Activated naive CD8-positive, alpha-beta T cell treated with anti-CD3 and anti-CD28 coated beads, Interleukin-2, amount 50 U/mL, for 24 hours (primary cell): ENCODE measurements around the gene COL23A1.

Source experiments
- ATAC-seq: fragments of 150-1000 bp; cut with Tn5 transposase; one replicate; pipeline ENCODE4 v1.10.0; 2021
- DNase-seq: peaks from one replicate; pipeline ENCODE4 v3.0.0; 2021
- H3K27ac Mint-ChIP-seq: one replicate; pipeline ENCODE4 v1.8.0; 2021; ENCODE audit warnings: mild to moderate bottlenecking, mixed read lengths
- H3K27me3 Mint-ChIP-seq: one replicate; pipeline ENCODE4 v1.8.0; 2021; ENCODE audit warnings: mixed read lengths
- H3K36me3 Mint-ChIP-seq: one replicate; pipeline ENCODE4 v1.8.0; 2021; ENCODE audit warnings: low read depth, mixed read lengths
- H3K4me1 Mint-ChIP-seq: one replicate; pipeline ENCODE4 v1.8.0; 2021; ENCODE audit warnings: mixed read lengths
- H3K4me3 Mint-ChIP-seq: one replicate; pipeline ENCODE4 v1.8.0; 2021; ENCODE audit warnings: mild to moderate bottlenecking, moderate library complexity, mixed read lengths
- H3K9me3 Mint-ChIP-seq: one replicate; pipeline ENCODE4 v1.8.0; 2021; ENCODE audit warnings: mixed read lengths

Gene COL23A1

GRCh38 chr5:178221853-178222252 lies 368.3 kb downstream of the COL23A1 start:
- peak; percentile 9 for ATAC-seq
- H3K27me3 Mint-ChIP-seq, result no peaks in the 10 kb centered on the region
- H3K9me3 Mint-ChIP-seq, result no peaks in the 10 kb centered on the region
- DNase-seq, result no peak
- no peak overlapping the region for H3K4me3 Mint-ChIP-seq
- H3K4me1 Mint-ChIP-seq, result peaks cover 13% of the 10 kb centered on the region
- no peak overlapping the region for H3K27ac Mint-ChIP-seq
- H3K36me3 Mint-ChIP-seq, result peaks cover 54% of the 10 kb centered on the region

GRCh38 chr5:178221282-178221681 lies 368.9 kb downstream of the COL23A1 start:
- Mint-ChIP-seq H3K27ac (no peak overlapping the region), H3K4me3 (no peak overlapping the region), H3K36me3 (peaks cover 55% of the 10 kb centered on the region), H3K9me3 (no peaks in the 10 kb centered on the region), H3K4me1 (peaks cover 13% of the 10 kb centered on the region), H3K27me3 (no peaks in the 10 kb centered on the region)
- DNase-seq (no peak), ATAC-seq (no peak)

GRCh38 chr5:178218827-178219226 lies 371.4 kb downstream of the COL23A1 start:
- Mint-ChIP-seq H3K4me3 (no peak overlapping the region), H3K4me1 (peaks cover 15% of the 10 kb centered on the region), H3K36me3 (peaks cover 57% of the 10 kb centered on the region), H3K9me3 (no peaks in the 10 kb centered on the region), H3K27me3 (no peaks in the 10 kb centered on the region), H3K27ac (no peak overlapping the region)
- ATAC-seq (no peak), DNase-seq (no peak)

GRCh38 chr5:178218237-178218776 lies 371.9 kb downstream of the COL23A1 start:
- Mint-ChIP-seq H3K27ac (no peak overlapping the region), H3K27me3 (no peaks in the 10 kb centered on the region), H3K4me3 (no peak overlapping the region), H3K9me3 (no peaks in the 10 kb centered on the region), H3K4me1 (peaks cover 16% of the 10 kb centered on the region), H3K36me3 (peaks cover 59% of the 10 kb centered on the region)
- DNase-seq (no peak), ATAC-seq (no peak)

- H3K27me3 Mint-ChIP-seq, result no peaks in the 10 kb centered on the region
- no peaks in the 10 kb centered on the region for H3K9me3 Mint-ChIP-seq
- no peak for DNase-seq
- H3K36me3 Mint-ChIP-seq, result peaks cover 67% of the 10 kb centered on the region
- H3K4me3 Mint-ChIP-seq, result no peak overlapping the region
- peak overlapping the region; percentile 6 for H3K27ac Mint-ChIP-seq
- ATAC-seq, result no peak
- peaks cover 13% of the 10 kb centered on the region for H3K4me1 Mint-ChIP-seq
Measured at GRCh38 chr5:178216779-178217178, 373.4 kb downstream of the COL23A1 start.

- peaks cover 68% of the 10 kb centered on the region for H3K36me3 Mint-ChIP-seq
- DNase-seq, result no peak
- H3K4me3 Mint-ChIP-seq, result no peak overlapping the region
- no peaks in the 10 kb centered on the region for H3K27me3 Mint-ChIP-seq
- H3K27ac Mint-ChIP-seq, result peak overlapping the region; percentile 6
- no peak for ATAC-seq
- H3K4me1 Mint-ChIP-seq, result peaks cover 8% of the 10 kb centered on the region
- H3K9me3 Mint-ChIP-seq, result no peaks in the 10 kb centered on the region
Measured at GRCh38 chr5:178216088-178216534, 374.1 kb downstream of the COL23A1 start.

GRCh38 chr5:178215280-178216002 lies 374.8 kb downstream of the COL23A1 start:
- Mint-ChIP-seq H3K9me3 (no peaks in the 10 kb centered on the region), H3K36me3 (peaks cover 70% of the 10 kb centered on the region), H3K27ac (peak overlapping the region; percentile 42), H3K27me3 (no peaks in the 10 kb centered on the region), H3K4me1 (peaks cover 7% of the 10 kb centered on the region), H3K4me3 (peak overlapping the region; percentile 42)
- no peak for ATAC-seq
- DNase-seq, result no peak

GRCh38 chr5:178214160-178214803 lies 375.9 kb downstream of the COL23A1 start:
- DNase-seq (no peak), ATAC-seq (no peak)
- Mint-ChIP-seq H3K27me3 (no peaks in the 10 kb centered on the region), H3K4me3 (peak overlapping the region; percentile 37), H3K4me1 (peaks cover 16% of the 10 kb centered on the region), H3K27ac (peak overlapping the region; percentile 75), H3K36me3 (peaks cover 76% of the 10 kb centered on the region), H3K9me3 (no peaks in the 10 kb centered on the region)

- H3K4me1 Mint-ChIP-seq, result peaks cover 20% of the 10 kb centered on the region
- H3K27ac Mint-ChIP-seq, result peak overlapping the region; percentile 75
- no peaks in the 10 kb centered on the region for H3K9me3 Mint-ChIP-seq
- ATAC-seq (no peak), DNase-seq (no peak)
- no peaks in the 10 kb centered on the region for H3K27me3 Mint-ChIP-seq
- H3K36me3 Mint-ChIP-seq, result peaks cover 78% of the 10 kb centered on the region
- peak overlapping the region; percentile 37 for H3K4me3 Mint-ChIP-seq
Measured at GRCh38 chr5:178213748-178214151, 376.4 kb downstream of the COL23A1 start.

GRCh38 chr5:178213003-178213461 lies 377.2 kb downstream of the COL23A1 start:
- peaks cover 23% of the 10 kb centered on the region for H3K4me1 Mint-ChIP-seq
- H3K27ac Mint-ChIP-seq, result peak overlapping the region; percentile 75
- DNase-seq, result no peak
- H3K9me3 Mint-ChIP-seq, result no peaks in the 10 kb centered on the region
- ATAC-seq, result peak; percentile 5
- peaks cover 80% of the 10 kb centered on the region for H3K36me3 Mint-ChIP-seq
- H3K27me3 Mint-ChIP-seq, result no peaks in the 10 kb centered on the region
- H3K4me3 Mint-ChIP-seq, result no peak overlapping the region

GRCh38 chr5:178212241-178213002 lies 377.8 kb downstream of the COL23A1 start:
- peaks cover 29% of the 10 kb centered on the region for H3K4me1 Mint-ChIP-seq
- H3K36me3 Mint-ChIP-seq, result peaks cover 86% of the 10 kb centered on the region
- peak; percentile 2 for ATAC-seq
- H3K27me3 Mint-ChIP-seq, result no peaks in the 10 kb centered on the region
- H3K4me3 Mint-ChIP-seq, result no peak overlapping the region
- no peak for DNase-seq
- no peaks in the 10 kb centered on the region for H3K9me3 Mint-ChIP-seq
- peak overlapping the region; percentile 55 for H3K27ac Mint-ChIP-seq

- Mint-ChIP-seq H3K4me3 (peak overlapping the region; percentile 6), H3K27me3 (no peaks in the 10 kb centered on the region), H3K9me3 (no peaks in the 10 kb centered on the region), H3K27ac (peak overlapping the region; percentile 59), H3K4me1 (peaks cover 40% of the 10 kb centered on the region), H3K36me3 (peaks cover 87% of the 10 kb centered on the region)
- DNase-seq (no peak), ATAC-seq (no peak)
Measured at GRCh38 chr5:178211095-178212048, 378.8 kb downstream of the COL23A1 start.

- peak overlapping the region; percentile 71 for H3K27ac Mint-ChIP-seq
- peaks cover 89% of the 10 kb centered on the region for H3K36me3 Mint-ChIP-seq
- H3K4me3 Mint-ChIP-seq, result no peak overlapping the region
- DNase-seq (no peak), ATAC-seq (no peak)
- no peaks in the 10 kb centered on the region for H3K9me3 Mint-ChIP-seq
- no peaks in the 10 kb centered on the region for H3K27me3 Mint-ChIP-seq
- peaks cover 43% of the 10 kb centered on the region for H3K4me1 Mint-ChIP-seq
Measured at GRCh38 chr5:178210686-178211085, 379.5 kb downstream of the COL23A1 start.
